ENCODE results near the gene PCCA.

The PCCA gene

DNA sequence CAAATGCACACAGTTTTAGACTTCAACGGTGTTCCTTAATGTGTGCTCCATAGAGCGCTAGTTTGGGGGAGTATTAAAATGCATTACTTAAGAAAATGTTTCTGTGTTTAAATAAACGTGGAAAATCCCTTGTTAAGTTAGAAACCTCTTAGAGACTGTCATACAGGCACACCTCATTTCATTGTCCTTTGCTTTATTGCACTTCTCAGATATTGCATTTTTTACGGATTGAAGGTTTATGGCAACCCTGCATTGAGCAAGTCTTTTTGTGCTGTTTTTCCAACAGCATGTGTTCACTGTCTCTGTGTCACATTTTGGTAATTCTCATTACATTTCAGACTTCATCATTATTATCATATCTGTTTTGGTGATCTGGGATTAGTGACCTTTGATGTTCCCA is 255.7 kb downstream of the PCCA start:
- no peak overlapping the region for H3K27ac Mint-ChIP-seq
- peaks cover 3% of the 10 kb centered on the region for H3K9me3 Mint-ChIP-seq
- H3K27me3 Mint-ChIP-seq: no peaks in the 10 kb centered on the region
- no peak for ATAC-seq
- H3K4me1 Mint-ChIP-seq: no peaks in the 10 kb centered on the region
- peaks cover 47% of the 10 kb centered on the region for H3K36me3 Mint-ChIP-seq
- no peak overlapping the region for H3K4me3 Mint-ChIP-seq

DNA sequence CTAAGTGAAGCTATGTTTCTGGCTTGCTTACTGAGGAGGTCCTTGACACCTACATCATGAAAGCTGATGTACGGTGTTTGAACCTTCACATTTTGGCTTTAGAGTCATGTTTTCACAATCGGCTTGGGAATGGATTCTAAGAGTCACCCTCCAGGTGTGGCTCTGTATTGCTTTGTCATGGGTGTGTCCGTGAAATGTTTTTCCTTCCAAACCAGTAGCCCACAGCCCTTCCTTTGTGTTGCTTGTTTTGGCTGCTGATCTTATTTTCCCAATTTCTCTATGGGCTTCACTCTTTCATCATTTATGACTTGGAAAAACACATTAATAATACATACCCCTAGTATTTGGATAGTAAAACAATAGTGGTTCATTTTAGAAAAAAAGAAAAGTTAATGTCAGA is 259.1 kb downstream of the PCCA start:
- peaks cover 24% of the 10 kb centered on the region for H3K36me3 Mint-ChIP-seq
- peaks cover 3% of the 10 kb centered on the region for H3K9me3 Mint-ChIP-seq
- H3K27ac Mint-ChIP-seq: no peak overlapping the region
- H3K27me3 Mint-ChIP-seq: no peaks in the 10 kb centered on the region
- H3K4me3 Mint-ChIP-seq: no peak overlapping the region
- ATAC-seq: no peak
- no peaks in the 10 kb centered on the region for H3K4me1 Mint-ChIP-seq

DNA sequence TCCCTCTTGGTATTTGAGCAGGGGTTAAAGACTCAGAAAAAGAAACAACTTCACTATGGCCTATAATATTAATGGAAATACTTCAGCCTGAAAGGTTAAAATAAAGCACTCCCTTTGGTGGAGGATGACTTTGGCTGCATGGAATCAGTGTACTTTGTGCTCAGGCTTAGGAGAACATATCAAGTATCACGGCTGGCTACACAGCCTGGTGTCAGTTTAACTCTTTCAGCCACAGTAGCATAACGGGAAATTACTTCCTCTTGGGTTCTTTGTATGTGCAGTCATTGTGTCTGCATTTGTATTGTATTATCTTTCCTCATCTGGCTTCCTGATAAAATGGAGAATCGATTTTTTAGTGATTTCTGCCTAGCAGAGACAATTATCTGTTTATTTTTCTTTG is 260.7 kb downstream of the PCCA start:
- no peaks in the 10 kb centered on the region for H3K27me3 Mint-ChIP-seq
- ATAC-seq: no peak
- H3K9me3 Mint-ChIP-seq: peaks cover 3% of the 10 kb centered on the region

DNA sequence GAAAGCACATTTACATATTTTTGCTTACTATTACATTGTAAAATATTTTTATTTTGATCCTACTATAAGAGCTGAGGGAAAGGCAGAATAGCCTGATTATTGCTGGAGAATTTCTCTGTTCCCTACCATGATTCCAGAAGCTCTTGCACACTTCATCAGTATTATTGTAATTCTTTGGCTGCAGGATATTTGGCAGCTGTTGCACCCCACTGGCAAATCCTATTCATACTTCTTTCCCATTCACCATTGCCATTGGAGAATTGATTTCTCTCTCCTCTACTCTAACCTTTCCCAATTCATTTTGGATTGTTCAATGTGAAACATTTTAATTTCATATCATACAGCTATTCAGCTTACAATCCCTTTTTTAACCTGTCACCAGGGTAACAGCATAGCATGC is 261.7 kb downstream of the PCCA start:
- Mint-ChIP-seq H3K27me3 (no peaks in the 10 kb centered on the region), H3K36me3 (peaks cover 17% of the 10 kb centered on the region), H3K9me3 (no peaks in the 10 kb centered on the region), H3K4me1 (no peaks in the 10 kb centered on the region), H3K27ac (no peak overlapping the region), H3K4me3 (no peak overlapping the region)
- ATAC-seq: no peak

More for the DNA sequence above, 260.7 kb downstream of the PCCA start:
- no peaks in the 10 kb centered on the region for H3K4me1 Mint-ChIP-seq
- H3K36me3 Mint-ChIP-seq: peaks cover 19% of the 10 kb centered on the region
- H3K4me3 Mint-ChIP-seq: no peak overlapping the region
- no peak overlapping the region for H3K27ac Mint-ChIP-seq

DNA sequence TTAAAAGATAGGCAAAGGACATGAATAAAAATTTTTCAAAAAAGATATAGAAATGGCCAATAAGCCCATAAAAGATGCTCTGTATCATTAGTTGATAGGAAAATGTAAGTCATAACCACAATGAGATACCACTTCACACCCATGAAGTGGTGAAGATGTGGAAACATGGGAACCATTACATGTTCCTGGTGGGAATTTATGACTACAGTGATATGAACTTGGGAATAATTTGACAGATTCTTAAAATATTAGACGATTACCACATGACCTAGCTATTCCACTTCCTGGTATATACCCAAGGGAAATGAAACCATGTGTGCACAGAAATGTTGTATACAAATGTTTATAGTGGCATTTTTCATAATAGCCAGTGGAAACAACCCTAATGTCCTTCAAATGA is 267.5 kb downstream of the PCCA start:
- Mint-ChIP-seq H3K4me3 (no peak overlapping the region), H3K27ac (no peak overlapping the region), H3K9me3 (no peaks in the 10 kb centered on the region), H3K4me1 (no peaks in the 10 kb centered on the region), H3K27me3 (no peaks in the 10 kb centered on the region), H3K36me3 (peaks cover 17% of the 10 kb centered on the region)
- no peak for ATAC-seq

DNA sequence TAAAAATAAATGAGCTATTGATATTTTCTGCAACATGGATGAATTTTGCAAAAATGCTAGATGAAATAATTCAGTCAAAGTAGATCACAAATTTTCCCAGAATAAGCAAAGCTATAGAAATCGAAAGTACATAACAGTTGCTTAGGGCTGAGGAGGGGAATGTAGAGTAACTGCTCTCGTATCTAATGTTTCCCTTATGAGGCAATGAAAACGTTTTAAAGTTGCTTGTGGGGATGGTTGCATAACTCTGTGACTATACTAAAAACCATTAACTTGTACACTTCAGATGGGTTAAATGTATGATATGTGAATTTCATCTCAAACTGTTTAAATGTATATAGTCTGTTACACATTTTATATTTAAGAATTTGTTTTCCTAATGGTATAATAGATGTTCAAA is 268.0 kb downstream of the PCCA start:
- H3K9me3 Mint-ChIP-seq: no peaks in the 10 kb centered on the region
- H3K4me3 Mint-ChIP-seq: no peak overlapping the region
- ATAC-seq: no peak
- H3K27ac Mint-ChIP-seq: no peak overlapping the region
- no peaks in the 10 kb centered on the region for H3K4me1 Mint-ChIP-seq
- no peaks in the 10 kb centered on the region for H3K27me3 Mint-ChIP-seq
- H3K36me3 Mint-ChIP-seq: peaks cover 17% of the 10 kb centered on the region

DNA sequence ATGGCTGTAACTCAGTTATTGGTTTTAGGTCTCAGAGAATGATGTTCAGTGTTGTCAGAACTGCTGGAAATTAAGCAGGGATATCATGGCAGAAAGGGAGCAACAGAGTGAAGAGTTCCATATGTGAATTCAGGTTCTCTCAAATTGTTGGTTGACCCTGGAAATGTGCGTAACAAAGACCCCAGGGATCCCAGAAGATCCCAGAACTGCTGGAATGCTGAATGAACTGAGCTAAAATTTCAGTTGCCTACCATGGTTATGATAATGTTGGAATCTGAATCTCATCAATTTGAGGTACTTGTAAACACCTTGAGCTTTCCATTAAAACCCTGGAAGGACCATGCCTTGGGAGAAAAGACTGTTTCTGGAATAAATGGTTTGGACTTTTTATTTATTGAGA is 268.9 kb downstream of the PCCA start:
- H3K27ac Mint-ChIP-seq: no peak overlapping the region
- H3K36me3 Mint-ChIP-seq: peaks cover 16% of the 10 kb centered on the region
- no peak for ATAC-seq
- H3K4me3 Mint-ChIP-seq: no peak overlapping the region
- H3K9me3 Mint-ChIP-seq: no peaks in the 10 kb centered on the region
- H3K27me3 Mint-ChIP-seq: no peaks in the 10 kb centered on the region
- H3K4me1 Mint-ChIP-seq: no peaks in the 10 kb centered on the region

DNA sequence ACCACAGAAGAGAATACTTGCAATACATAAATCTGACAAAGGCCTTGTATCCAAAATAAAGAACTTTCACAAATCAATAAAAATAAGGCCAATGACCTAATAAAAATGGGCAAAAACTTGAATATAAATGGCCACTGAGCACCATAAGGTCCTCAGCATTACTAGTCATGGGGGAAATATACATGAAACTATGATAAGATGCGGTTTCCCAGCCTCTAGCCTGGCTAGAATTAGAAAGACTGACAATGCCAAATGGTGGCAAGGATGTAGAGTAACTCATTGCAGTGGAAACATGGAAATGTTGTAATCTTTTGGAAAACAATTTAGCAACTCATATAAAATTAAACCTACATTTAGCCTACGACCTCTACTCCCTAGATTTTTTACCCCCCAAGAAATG is 272.6 kb downstream of the PCCA start:
- Mint-ChIP-seq H3K9me3 (no peaks in the 10 kb centered on the region), H3K4me1 (no peaks in the 10 kb centered on the region), H3K36me3 (peaks cover 6% of the 10 kb centered on the region), H3K27ac (no peak overlapping the region), H3K27me3 (no peaks in the 10 kb centered on the region), H3K4me3 (no peak overlapping the region)
- ATAC-seq: no peak

DNA sequence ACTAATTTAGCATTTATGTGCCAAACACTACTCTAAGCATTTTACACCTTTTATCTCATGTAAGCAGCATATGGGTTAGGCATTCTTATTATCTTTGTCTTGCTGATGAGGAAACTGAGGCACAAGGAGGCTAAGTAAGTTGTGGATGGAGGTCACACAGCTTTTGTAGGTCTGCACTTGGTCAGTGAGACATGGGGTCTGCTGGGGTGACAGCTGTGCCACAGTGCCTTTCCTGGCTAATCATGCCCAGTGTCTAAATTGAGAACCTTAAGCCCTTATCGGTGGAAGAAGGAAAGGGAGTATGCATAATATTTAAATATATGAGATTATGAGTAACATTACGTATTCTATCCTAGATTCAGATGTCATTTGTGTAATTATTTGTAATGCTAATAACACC is 273.5 kb downstream of the PCCA start:
- ATAC-seq: no peak
- H3K27ac Mint-ChIP-seq: no peak overlapping the region
- H3K4me1 Mint-ChIP-seq: no peaks in the 10 kb centered on the region
- peaks cover 6% of the 10 kb centered on the region for H3K36me3 Mint-ChIP-seq
- H3K27me3 Mint-ChIP-seq: no peaks in the 10 kb centered on the region
- no peaks in the 10 kb centered on the region for H3K9me3 Mint-ChIP-seq
- no peak overlapping the region for H3K4me3 Mint-ChIP-seq

DNA sequence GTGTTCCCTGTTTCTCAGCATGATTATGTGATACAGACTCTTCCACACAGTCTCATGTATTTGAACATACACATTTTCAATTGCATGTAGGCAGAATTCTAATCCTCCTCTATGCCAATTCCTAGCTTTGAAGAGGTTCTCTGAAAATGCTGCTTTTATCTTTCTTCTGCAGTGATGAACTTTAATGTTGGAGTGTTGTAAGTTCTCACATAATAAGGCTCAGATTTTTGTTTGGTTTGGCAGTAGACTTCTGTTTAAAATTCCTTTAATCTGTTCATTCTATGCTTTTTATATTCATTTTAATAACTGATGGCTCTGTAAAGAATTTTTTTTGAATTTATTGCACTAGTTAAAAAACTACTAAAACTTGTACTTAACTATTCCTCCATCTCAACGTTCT is 273.9 kb downstream of the PCCA start:
- ATAC-seq: no peak
- Mint-ChIP-seq H3K4me3 (no peak overlapping the region), H3K36me3 (peaks cover 6% of the 10 kb centered on the region), H3K27me3 (no peaks in the 10 kb centered on the region), H3K27ac (no peak overlapping the region), H3K4me1 (no peaks in the 10 kb centered on the region), H3K9me3 (no peaks in the 10 kb centered on the region)

DNA sequence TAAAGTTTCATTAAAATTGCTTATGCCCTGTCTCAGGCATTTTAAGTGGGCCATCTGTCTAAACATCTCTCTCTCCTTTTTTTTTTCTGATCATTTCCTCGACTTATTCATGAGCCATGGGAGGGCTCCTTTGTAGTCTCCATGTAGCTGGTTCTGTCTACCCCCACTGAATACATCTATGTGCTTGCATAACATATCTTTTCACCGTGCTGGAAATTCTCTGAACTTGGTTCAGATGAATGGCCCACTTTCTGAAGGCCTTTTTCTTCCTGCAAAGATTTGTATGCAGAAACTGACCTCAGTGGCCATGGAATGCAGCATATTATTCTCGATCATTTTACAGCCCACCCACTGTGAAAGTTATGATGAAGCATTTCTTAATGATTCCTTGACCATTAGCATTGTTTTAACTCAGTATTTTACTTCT is 274.4 kb downstream of the PCCA start:
- Mint-ChIP-seq H3K4me3 (no peak overlapping the region), H3K4me1 (no peaks in the 10 kb centered on the region), H3K27ac (no peak overlapping the region), H3K27me3 (no peaks in the 10 kb centered on the region), H3K9me3 (no peaks in the 10 kb centered on the region), H3K36me3 (peaks cover 3% of the 10 kb centered on the region)
- ATAC-seq: no peak

DNA sequence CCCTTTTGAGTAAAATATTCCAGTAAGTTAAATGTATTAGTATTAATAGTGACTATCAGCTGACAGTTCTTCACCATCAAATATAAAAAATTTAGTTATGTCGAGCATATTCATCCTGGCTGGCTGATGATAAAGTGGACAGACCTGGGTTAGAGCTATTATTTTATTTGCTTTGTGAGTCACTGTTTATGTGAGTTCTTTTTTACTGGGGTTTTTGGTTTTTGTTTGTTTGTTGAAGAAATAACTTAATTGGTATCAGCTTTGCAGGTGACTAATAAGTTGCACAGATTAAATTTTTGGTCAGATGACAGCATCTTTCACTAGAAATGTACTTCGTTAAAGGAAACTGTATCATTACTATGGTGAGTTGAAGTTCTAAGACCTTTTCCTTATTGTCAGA is 275.0 kb downstream of the PCCA start:
- Mint-ChIP-seq H3K27me3 (no peaks in the 10 kb centered on the region), H3K27ac (no peak overlapping the region), H3K36me3 (no peaks in the 10 kb centered on the region), H3K9me3 (no peaks in the 10 kb centered on the region), H3K4me3 (no peak overlapping the region), H3K4me1 (no peaks in the 10 kb centered on the region)
- no peak for ATAC-seq

DNA sequence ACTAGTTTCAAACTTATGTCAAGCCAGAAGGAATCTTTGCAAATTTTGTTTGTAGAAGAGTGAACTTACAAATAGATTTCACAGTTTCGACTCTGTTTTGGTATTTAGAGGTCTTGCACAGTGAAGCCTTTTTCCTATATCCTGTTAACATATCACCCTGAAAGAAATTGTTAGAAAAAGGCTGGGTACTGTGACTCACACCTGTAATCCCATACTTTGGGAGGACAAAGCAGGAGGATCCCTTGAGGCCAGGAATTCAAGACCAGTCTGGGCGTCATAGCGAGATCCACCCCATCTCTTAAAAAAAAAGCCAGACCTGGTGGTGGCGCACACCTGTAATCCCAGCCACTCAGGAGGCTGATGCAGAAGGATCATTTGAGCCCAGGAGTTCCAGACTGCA is 275.7 kb downstream of the PCCA start:
- Mint-ChIP-seq H3K9me3 (no peaks in the 10 kb centered on the region), H3K4me1 (no peaks in the 10 kb centered on the region), H3K36me3 (peaks cover 3% of the 10 kb centered on the region), H3K27ac (no peak overlapping the region), H3K4me3 (no peak overlapping the region), H3K27me3 (no peaks in the 10 kb centered on the region)
- ATAC-seq: no peak

DNA sequence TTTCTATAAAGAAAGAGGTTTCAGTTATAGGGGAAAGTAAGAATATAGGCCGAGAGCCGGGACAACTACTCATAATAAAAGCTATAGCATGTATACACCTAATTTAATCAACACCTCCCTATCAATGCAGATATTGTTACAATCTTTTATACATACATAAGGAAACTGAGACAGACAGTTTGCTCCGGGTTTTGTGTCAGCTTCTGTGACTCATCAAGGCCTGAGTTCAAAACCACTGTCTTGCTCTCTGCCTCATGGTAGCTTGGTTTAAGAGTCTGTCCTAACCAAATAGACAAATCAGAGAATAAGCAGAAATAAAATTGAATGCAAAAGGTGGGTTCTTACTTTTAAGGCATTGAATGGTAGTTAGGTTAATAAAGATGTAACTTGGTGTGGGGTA is 276.8 kb downstream of the PCCA start:
- Mint-ChIP-seq H3K36me3 (peaks cover 6% of the 10 kb centered on the region), H3K9me3 (no peaks in the 10 kb centered on the region), H3K27ac (no peak overlapping the region), H3K4me1 (no peaks in the 10 kb centered on the region), H3K27me3 (no peaks in the 10 kb centered on the region), H3K4me3 (no peak overlapping the region)
- no peak for ATAC-seq

DNA sequence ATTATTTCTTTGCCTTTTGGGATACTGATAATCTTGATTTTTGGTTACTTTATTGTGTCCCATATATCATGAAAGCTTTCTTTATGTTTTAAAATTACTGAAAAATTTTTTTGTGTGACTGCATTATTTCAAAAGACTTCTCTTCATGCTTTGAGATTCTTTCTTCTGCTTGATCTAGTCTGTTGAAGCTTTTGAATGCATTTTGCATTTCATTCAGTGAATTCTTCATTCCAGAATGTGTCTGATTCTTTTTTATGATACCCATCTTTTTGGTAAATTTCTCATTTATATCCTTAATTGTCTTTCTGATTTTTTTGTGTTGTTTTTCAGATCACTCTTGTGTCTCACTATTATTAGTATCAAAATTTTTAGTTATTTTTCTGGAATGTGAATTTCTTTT is 289.6 kb downstream of the PCCA start:
- H3K36me3 Mint-ChIP-seq: peaks cover 77% of the 10 kb centered on the region
- no peak overlapping the region for H3K4me3 Mint-ChIP-seq
- H3K27me3 Mint-ChIP-seq: no peaks in the 10 kb centered on the region
- no peaks in the 10 kb centered on the region for H3K4me1 Mint-ChIP-seq
- no peak overlapping the region for H3K27ac Mint-ChIP-seq
- ATAC-seq: no peak
- peaks cover 31% of the 10 kb centered on the region for H3K9me3 Mint-ChIP-seq

DNA sequence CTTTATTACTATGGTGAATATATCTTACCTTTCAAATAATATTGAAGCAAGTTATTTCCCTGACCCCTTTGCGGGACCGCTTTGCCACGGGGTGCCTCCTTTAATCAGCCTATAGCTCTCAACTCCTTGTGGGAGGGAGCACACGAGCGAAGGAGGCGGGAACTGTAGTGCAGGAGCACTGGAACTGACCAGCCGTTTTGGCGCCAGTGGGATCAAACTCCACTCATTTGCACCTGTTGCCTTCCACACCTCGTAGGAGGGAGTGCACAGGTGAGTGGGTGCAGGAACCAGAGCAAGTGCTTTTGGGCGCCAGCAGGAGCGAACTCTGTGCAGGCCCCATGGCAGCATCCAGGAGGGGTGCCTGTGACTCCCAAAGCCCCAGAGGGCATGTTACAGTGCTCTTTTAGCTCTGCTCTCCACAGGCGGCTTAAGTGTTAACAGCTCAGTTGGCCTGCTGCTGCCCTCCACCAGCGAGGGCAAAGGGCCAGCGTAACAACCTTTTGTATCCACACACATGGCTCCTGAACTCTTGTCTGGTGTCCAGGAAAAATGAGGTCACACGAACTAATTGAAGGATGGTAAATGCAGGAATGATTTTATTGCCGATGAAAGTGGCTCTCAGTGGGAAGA is 292.8 kb downstream of the PCCA start:
- ATAC-seq: no peak
- Mint-ChIP-seq H3K27ac (no peak overlapping the region), H3K4me3 (no peak overlapping the region), H3K27me3 (no peaks in the 10 kb centered on the region), H3K4me1 (no peaks in the 10 kb centered on the region), H3K9me3 (peaks cover 24% of the 10 kb centered on the region), H3K36me3 (peaks cover 57% of the 10 kb centered on the region)

DNA sequence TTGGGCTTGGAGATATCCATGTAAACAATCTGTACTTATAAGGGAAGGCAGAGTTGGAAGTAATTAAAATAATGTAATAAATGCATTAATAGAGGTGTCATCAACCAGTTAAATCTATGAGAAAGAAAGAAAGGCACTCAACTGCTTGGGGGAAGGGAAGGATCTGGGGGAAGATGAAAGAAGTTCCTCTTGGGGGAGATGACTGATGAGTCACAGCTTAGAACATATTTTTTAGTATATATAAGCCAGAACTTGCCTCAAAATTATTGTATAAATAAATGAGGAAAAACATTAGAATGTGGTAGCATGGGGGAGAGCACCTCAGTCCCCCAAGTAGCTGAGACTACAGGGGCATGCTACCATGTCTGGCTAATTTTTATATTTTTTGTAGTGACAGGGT is 293.9 kb downstream of the PCCA start:
- Mint-ChIP-seq H3K4me3 (no peak overlapping the region), H3K27ac (no peak overlapping the region), H3K9me3 (peaks cover 18% of the 10 kb centered on the region), H3K36me3 (peaks cover 54% of the 10 kb centered on the region), H3K4me1 (no peaks in the 10 kb centered on the region), H3K27me3 (no peaks in the 10 kb centered on the region)
- no peak for ATAC-seq
